ENCODE results near the gene RDX.

DNA sequence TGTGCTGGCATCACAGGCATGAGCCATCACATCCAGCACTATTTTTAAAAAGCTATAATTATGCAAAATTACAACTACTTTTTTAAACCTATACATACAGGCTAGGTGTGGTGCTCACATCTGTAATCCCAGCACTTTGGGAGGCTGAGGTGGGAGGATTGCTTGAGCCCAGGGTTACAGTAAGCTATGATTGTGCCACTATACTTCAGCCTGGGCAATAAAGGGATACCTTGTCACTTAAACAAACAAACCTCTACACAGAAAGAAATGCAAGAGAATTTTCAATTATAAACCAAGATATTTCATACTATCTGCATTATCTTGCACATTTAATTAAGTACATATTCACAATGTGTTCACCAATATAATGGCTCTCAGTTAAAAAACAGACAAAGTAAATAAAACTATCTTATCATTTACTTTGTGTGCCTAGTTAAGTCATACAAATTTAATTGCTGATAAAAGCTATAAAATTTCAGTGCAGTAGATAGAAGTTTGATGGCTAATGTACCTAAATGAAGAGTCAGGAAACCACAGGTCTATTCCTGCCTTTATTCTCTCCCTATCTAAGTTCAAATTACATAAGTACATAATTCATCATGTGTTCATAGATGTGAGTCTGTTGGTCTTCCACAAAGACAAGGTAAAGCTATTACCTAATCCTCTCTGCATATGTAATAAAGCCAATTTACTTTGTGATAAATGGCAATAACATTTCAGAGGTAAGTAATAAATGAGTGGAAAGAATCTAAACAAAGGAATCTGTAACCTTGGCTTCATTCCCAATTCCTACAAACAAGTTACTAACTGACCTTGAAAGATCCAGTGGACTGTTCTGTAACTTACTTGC is 9.0 kb upstream of the RDX start:
- TF ChIP-seq POLR2A (IDR thresholded peaks at IDR 0.05; ENCODE audit: low read depth, low read length) (no peak), POLR2AphosphoS5 (IDR thresholded peaks at IDR 0.05; ENCODE audit: low read depth, low read length) (no peak)
